ENCODE results near the gene CHI3L1. TPM values are rescaled to one million over a fixed set of nuclear protein-coding genes. Genes with fewer than 3 reads are reported as not detected.
A peak's percentile ranks its signal among the peaks of the same experiment; 100 is the strongest.

CHI3L1 gene
- total RNA-seq, 1 experiment from 2014 or later = not detected

GRCh38 chr1:203172184-203173010, 14.1 kb downstream of the CHI3L1 start:
- Histone ChIP-seq H3K4ac (ENCODE audit: low read depth, low read length) (no peak overlapping the region), H2BK15ac (ENCODE audit: low read depth, low read length) (no peak overlapping the region), H2BK12ac (ENCODE audit: insufficient read length, low read depth, low read length) (no peak overlapping the region), H3T11ph (ENCODE audit: low read length) (no peak overlapping the region), H3K27me3 (ENCODE audit: insufficient read depth, low read length) (no peaks in the 10 kb centered on the region), H3K4me2 (ENCODE audit: insufficient read depth, insufficient read length, low read length) (no peak overlapping the region), H2AFZ (ENCODE audit: low read length) (no peak overlapping the region), H3K18ac (ENCODE audit: insufficient read length, low read depth, low read length) (no peak overlapping the region), H4K20me1 (ENCODE audit: control insufficient read depth, insufficient read depth, insufficient read length) (no peaks in the 10 kb centered on the region), H3K4me1 (ENCODE audit: insufficient read depth, low read length) (no peaks in the 10 kb centered on the region), H3K27ac (ENCODE audit: insufficient read length, low read depth, low read length) (no peak overlapping the region), H3K56ac (ENCODE audit: insufficient read length, low read depth, low read length) (no peak overlapping the region), H3K79me1 (ENCODE audit: insufficient read depth, low read depth, low read length, poor library complexity, severe bottlenecking) (no peaks in the 10 kb centered on the region), H2AK5ac (ENCODE audit: insufficient read length, low read length) (no peak overlapping the region), H3K9me3 (ENCODE audit: control insufficient read depth, low read depth, low read length) (no peaks in the 10 kb centered on the region), H3K23me2 (ENCODE audit: insufficient read length, low read depth, low read length, poor library complexity, severe bottlenecking) (no peaks in the 10 kb centered on the region), H3K79me2 (ENCODE audit: insufficient read depth, low read length) (no peaks in the 10 kb centered on the region), H2BK20ac (ENCODE audit: low read depth, low read length, poor library complexity, severe bottlenecking) (no peak overlapping the region), H2BK120ac (ENCODE audit: low read depth, low read length, poor library complexity, severe bottlenecking) (no peak overlapping the region), H4K8ac (replicated peaks; ENCODE audit: insufficient read length, low read depth, low read length) (no peak overlapping the region), H3K23ac (ENCODE audit: insufficient read length, low read depth, low read length) (no peak overlapping the region), H4K91ac (ENCODE audit: insufficient read length, low read depth, low read length) (no peak overlapping the region), H2BK5ac (ENCODE audit: insufficient read length, low read length) (no peak overlapping the region), H3K14ac (ENCODE audit: insufficient read depth, low read length) (no peak overlapping the region), H3K9ac (ENCODE audit: extremely low read depth, insufficient read length, low read length) (no peak overlapping the region), H4K5ac (ENCODE audit: insufficient read length, low read depth, low read length) (no peak overlapping the region)
- no peak overlapping the region; a peak in 1 of 7 replicates for H3K27ac Mint-ChIP-seq
- no peaks in the 10 kb centered on the region for H3K9me3 Mint-ChIP-seq
- peak; percentile 88 for DNase-seq
- WGBS (ENCODE audit: extremely low coverage, insufficient read length, low lambda C conversion rate) = no CpG with 5 or more reads among the region's 8 CpGs
- peaks cover 4% of the 10 kb centered on the region for H3K27me3 Mint-ChIP-seq (ENCODE audit: low read depth)
- no peaks in the 10 kb centered on the region for H3K36me3 Mint-ChIP-seq (ENCODE audit: insufficient read depth in 1 of 3, low read depth in 3 of 3)
- peaks cover 15 to 17% of the 10 kb centered on the region in 2 experiments for H3K4me1 Mint-ChIP-seq
- H3K4me3 Mint-ChIP-seq = no peak overlapping the region
- peak; percentile 98 for TF ChIP-seq CTCF (conservative IDR thresholded peaks at IDR 0.05)
